Medulla oblongata (tissue), 1 donor: ENCODE results near the gene KCNQ1.

Experiments
- DNase-seq: peaks from one replicate; pipeline ENCODE4 v3.0.0-alpha.2; 2015; ENCODE audit errors: extremely low spot score

KCNQ1 gene

DNA sequence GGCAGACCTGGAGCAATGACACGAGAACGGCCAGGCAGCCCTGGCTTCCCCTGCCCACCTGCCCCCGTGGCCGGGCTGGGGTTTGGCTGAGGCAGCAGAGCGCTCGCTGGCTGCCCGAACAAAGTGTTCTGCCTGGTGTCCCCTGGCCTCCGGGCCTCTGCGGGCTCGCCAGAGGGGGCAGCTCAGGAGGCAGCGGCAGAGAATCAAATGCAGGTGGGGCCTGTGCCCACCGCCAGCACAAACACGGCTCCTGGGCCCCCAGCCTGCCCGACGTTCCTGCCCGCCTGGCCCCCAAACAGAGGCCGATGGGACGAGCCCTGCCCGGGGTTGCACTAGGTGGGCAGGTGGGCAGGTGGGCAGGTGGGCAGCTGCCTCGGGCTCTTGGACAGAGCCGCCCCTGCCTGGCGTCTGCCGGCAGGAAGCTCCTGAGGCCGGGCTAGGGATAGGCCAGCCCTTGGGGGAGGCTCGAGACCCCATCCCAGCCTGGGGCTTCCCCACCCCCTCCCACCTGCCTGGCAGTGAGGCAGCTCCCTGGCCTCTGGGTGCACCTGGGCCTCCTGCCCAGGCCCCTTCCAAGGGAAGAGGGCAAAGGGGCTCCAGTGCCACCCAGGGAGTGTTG is 394.0 kb downstream of the KCNQ1 start:
- DNase-seq, result no peak

GRCh38 chr11:2839395-2839943 is 394.7 kb downstream of the KCNQ1 start:
- DNase-seq, result no peak

- DNase-seq, result no peak
These were observed 396.8 kb downstream of the KCNQ1 start for GRCh38 chr11:2841411-2842190.

DNA sequence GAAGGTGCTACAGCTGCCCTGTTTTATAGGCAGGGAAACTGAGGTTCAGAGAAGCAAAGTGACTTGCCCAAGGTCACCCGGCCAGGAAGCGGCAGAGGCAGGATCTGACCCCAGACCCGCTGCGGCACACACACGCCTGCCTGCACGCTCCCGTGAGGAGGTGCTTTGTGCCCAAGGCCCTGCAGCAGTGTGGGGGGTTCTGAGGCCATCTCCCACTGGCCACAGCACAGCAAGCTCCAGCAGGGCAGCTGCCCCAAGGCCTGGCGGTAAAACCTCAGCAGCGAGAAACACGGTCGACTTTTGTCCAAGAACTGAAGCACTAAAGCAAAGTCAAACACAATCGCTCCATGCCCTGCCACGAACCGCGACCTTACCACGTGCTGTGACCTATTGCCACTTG is 398.1 kb downstream of the KCNQ1 start:
- no peak for DNase-seq

GRCh38 chr11:2843551-2843950 is 398.7 kb downstream of the KCNQ1 start:
- DNase-seq, result no peak

GRCh38 chr11:2844116-2844842 is 399.5 kb downstream of the KCNQ1 start:
- DNase-seq, result no peak

DNA sequence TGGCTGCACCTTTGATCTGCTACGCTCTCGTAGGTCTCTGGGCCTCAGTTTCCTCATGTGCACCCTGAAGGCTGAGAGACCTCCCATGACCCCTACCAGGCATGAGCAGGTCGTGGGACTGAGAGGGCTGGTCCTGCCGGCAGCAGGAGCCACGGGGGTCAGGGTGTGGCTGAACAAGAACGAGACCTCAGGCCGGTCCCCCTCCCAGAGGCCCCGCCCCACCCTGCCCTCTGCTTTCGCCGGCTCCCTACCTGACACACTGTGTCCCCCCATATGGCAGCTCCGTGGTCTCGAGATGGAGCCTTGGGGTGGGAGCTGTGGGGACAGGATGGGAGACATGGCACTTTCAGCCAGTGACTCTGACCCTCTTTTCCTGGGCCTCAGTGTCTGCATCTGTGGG is 400.2 kb downstream of the KCNQ1 start:
- DNase-seq, result no peak

DNA sequence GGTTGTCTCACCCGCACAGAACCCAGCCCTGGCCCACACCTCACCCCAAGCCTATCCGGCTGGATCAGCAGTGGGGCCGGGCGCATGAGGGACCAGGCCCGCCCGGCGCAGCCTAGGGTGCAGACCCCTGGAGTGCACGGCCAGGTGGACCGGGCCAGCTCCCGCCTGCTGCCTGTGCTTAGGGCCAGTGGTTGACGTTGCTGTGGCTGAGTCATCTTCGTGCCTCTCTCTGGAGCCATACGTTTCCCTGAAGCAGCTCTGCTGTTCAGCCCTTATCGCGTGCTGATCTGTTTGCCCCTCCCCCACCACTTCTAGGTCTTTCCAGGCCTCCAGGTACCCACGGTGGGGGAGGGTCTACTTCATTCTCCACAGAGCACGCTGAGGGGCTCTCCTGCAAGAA is 401.2 kb downstream of the KCNQ1 start:
- no peak for DNase-seq

GRCh38 chr11:2846470-2846869 is 401.7 kb downstream of the KCNQ1 start:
- no peak for DNase-seq

DNA sequence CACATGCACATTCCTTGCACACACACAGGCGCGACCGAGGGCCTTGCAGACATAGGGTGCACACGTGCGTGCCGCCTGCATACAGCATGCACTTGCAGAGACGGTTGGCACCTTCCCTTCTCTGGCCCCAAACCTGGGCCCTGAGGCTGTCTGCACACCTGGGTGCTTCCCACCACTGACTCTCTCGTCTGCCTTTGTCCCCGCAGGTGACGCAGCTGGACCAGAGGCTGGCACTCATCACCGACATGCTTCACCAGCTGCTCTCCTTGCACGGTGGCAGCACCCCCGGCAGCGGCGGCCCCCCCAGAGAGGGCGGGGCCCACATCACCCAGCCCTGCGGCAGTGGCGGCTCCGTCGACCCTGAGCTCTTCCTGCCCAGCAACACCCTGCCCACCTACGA is 402.8 kb downstream of the KCNQ1 start:
- DNase-seq, result no peak

DNA sequence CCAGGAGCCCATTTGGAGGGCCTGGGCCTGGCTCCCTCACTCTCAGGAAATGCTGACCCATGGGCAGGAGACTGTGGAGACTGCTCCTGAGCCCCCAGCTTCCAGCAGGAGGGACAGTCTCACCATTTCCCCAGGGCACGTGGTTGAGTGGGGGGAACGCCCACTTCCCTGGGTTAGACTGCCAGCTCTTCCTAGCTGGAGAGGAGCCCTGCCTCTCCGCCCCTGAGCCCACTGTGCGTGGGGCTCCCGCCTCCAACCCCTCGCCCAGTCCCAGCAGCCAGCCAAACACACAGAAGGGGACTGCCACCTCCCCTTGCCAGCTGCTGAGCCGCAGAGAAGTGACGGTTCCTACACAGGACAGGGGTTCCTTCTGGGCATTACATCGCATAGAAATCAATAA is 403.7 kb downstream of the KCNQ1 start:
- DNase-seq, result no peak

GRCh38 chr11:2849994-2850770 is 405.4 kb downstream of the KCNQ1 start:
- no peak for DNase-seq

DNA sequence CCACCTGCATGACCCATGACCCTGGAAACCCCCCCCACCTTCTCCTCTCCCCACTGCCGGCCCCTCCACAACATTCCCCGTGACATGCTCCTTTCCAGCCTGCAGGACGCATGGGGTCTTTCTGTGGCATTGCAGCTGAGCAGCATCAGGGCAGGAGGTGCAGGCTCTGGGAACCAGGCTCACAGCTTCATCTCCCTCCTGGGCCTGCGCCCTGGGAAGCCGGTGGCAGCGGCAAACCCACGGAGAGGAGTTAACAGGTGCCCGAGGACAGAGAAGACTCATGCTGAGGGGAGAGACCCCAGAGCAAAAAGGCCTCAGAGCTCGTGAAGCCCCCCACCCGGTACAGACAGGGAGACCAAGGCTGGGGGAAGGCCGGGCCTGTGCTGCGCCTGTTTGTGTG is 408.6 kb downstream of the KCNQ1 start:
- no peak for DNase-seq

GRCh38 chr11:2853997-2854560 is 409.3 kb downstream of the KCNQ1 start:
- no peak for DNase-seq

DNA sequence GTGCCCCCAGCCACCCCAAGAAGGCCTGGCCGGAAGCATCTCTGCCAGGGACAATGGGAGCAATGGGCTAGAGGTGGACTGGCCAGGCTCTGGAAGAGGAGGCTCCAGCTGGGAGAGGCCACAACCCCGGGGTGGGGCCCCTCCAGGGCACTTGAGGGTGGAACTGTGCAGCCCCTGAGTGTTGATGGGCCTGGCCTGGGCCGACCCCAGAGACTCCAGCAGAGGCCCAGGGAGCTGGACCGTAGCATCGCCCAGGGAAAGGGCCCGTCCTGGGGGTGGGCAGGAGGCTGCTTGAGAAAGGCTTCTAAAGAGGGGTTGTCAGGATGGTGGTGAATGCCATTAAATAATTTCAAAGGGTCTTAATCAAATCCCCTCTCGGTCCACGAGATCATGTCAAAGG is 410.4 kb downstream of the KCNQ1 start:
- DNase-seq, result no peak

GRCh38 chr11:2857276-2857675 is 412.5 kb downstream of the KCNQ1 start:
- no peak for DNase-seq

DNA sequence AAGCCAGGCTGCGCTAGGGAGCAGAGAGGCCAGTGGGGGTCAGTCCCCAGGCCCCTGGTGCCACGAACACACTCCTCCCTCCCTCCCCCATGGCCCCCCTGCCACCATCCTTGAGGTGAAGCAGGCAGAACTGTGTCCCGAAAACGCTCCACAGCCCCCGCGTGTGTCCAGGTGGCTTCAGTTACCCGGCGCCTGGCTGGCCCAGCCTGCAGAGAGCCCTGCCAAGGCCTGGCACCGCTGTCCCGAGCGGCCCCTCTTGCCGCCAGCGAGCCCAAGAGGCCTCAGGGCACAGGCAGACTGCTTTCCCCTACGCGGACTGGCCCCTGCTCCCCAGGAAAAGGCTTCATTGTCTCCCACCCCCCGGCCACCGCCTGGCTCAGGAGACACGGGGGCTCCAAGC is 413.1 kb downstream of the KCNQ1 start:
- no peak for DNase-seq

DNA sequence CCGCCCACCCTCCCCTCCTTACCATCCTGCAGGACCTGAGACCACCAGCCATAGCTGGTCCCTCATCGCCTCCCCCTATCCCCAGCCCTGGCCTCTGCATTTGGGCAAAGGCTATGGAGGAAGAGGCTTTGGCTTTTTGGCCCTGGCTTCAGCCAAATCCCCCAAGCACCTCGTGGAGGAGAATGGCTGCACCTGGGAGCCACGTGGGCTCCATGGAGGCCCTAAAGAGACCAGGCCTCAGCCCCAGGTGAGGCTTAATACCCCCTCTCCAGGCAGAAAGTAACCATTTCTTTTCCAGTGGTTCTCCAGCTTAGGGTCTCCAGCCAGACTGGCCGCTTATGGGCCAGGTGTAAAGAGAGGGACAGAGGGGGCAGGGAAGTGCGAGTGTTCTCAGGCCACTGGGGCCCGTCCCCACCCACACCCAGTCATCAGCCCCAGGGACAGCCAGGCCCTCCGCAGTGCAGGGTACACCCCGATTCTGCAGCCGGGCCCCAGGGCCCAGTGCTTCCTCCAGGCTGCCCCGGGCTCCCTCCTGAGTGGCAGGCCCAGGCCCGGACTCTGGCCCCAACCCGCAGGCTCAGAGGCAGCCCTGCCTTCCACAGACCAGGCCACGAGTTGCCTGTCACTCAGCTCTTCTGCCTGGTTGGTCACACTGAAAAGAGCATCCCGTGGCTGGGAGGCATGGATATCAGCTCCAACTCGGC is 414.3 kb downstream of the KCNQ1 start:
- DNase-seq, result no peak

- no peak for DNase-seq
These were observed 414.9 kb downstream of the KCNQ1 start for GRCh38 chr11:2859699-2860037.

DNA sequence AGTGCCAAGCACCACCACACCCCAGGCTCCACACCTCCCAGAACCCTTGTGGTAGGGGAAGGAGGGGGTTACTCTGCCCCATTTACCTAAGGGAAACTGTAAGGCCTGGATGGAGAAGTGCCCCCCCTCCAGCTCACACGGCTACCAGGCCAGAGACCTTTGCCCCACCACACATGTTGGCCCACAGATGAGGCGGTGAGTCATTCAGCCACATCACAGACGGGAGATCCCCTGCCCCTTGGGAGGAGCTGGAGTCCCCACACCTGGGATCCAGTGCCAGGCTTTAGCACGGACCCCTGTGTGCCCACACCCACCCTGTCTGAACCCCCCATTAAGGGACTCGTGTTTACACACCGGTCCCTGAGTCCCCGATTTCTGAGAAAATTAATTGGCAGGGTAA is 415.8 kb downstream of the KCNQ1 start:
- DNase-seq, result no peak
